Measurements from ENCODE around the gene LIMD2.
"Not testable (repeated sequence)": the region's sequence is repeated elsewhere in the genome, so short reads cannot be mapped to it uniquely, and the experiment has no call there.

Gene LIMD2

GRCh38 chr17:63699638-63700527 is at the start of gene LIMD2:
LIMD2 (minus strand) TSS chr17:63700125; CDS start chr17:63699298, 827 bp downstream.
- DNase-seq (ENCODE audit: low spot score): no peak

GRCh38 chr17:63741408-63742173 is 41.7 kb upstream of the LIMD2 start, which contains the start of gene STRADA:
STRADA (minus strand) TSS chr17:63741799; CDS start chr17:63728369, 13,430 bp downstream.
- DNase-seq (ENCODE audit: low spot score): peak; percentile 97

GRCh38 chr17:63741143-63741407 is 41.1 kb upstream of the LIMD2 start:
- DNase-seq (ENCODE audit: low spot score): no peak

GRCh38 chr17:63740464-63741142 is 40.7 kb upstream of the LIMD2 start:
- DNase-seq (ENCODE audit: low spot score): peak; percentile 16

GRCh38 chr17:63735691-63736090 is 35.8 kb upstream of the LIMD2 start:
- DNase-seq (ENCODE audit: low spot score): no peak

GRCh38 chr17:63722403-63722802 is 22.5 kb upstream of the LIMD2 start:
- DNase-seq (ENCODE audit: low spot score): no peak

GRCh38 chr17:63720194-63720593 is 20.3 kb upstream of the LIMD2 start:
- not testable (repeated sequence) for DNase-seq (ENCODE audit: low spot score)

GRCh38 chr17:63718988-63719387 is 19.1 kb upstream of the LIMD2 start:
- no peak for DNase-seq (ENCODE audit: low spot score)

- DNase-seq (ENCODE audit: low spot score): no peak
These were observed 16.5 kb upstream of the LIMD2 start for GRCh38 chr17:63716426-63716825.

- no peak for DNase-seq (ENCODE audit: low spot score)
These were observed 14.8 kb upstream of the LIMD2 start for GRCh38 chr17:63714550-63715277.

GRCh38 chr17:63709110-63709509 is 9.2 kb upstream of the LIMD2 start:
- DNase-seq (ENCODE audit: low spot score): no peak

- no peak for DNase-seq (ENCODE audit: low spot score)
These were observed 7.2 kb upstream of the LIMD2 start for GRCh38 chr17:63707151-63707550.

GRCh38 chr17:63706336-63707082 is 6.6 kb upstream of the LIMD2 start:
- DNase-seq (ENCODE audit: low spot score): no peak

GRCh38 chr17:63705657-63706056 is 5.7 kb upstream of the LIMD2 start:
- DNase-seq (ENCODE audit: low spot score): no peak

GRCh38 chr17:63704836-63705235 is 4.9 kb upstream of the LIMD2 start:
- no peak for DNase-seq (ENCODE audit: low spot score)

GRCh38 chr17:63704259-63704576 is 4.3 kb upstream of the LIMD2 start:
- no peak for DNase-seq (ENCODE audit: low spot score)

- no peak for DNase-seq (ENCODE audit: low spot score)
These were observed 3.8 kb upstream of the LIMD2 start for GRCh38 chr17:63703556-63704258.

- DNase-seq (ENCODE audit: low spot score): no peak
These were observed 3.1 kb upstream of the LIMD2 start for GRCh38 chr17:63703029-63703428.

GRCh38 chr17:63702721-63703015 is 2.7 kb upstream of the LIMD2 start:
- DNase-seq (ENCODE audit: low spot score): no peak

GRCh38 chr17:63701868-63702720 is 2.2 kb upstream of the LIMD2 start:
- DNase-seq (ENCODE audit: low spot score): no peak

Data from globus pallidus (tissue), 1 donor.